OCI-LY7 (cell line): Measurements from ENCODE around the gene TOMM20.

ENCODE experiments used
- EZH2phosphoT487 ChIP-seq: fragments of 200-600 bp; sonication (generic); IDR thresholded peaks from 2 replicates; pipeline ENCODE4 v1.6.1; 2018; ENCODE audit warnings: low read depth, borderline replicate concordance, mild to moderate bottlenecking, mixed run types, antibody characterized with exemption, low read length, moderate library complexity, mixed read lengths
- TF ChIP-seq, protein P1 (sequence below): fragments of 200-600 bp; sonication (generic); conservative IDR thresholded peaks from 2 replicates; pipeline ENCODE4 v1.5.1; 2014; ENCODE audit warnings: mild to moderate bottlenecking, antibody characterized with exemption, low read length, moderate library complexity, mixed read lengths

DNA sequence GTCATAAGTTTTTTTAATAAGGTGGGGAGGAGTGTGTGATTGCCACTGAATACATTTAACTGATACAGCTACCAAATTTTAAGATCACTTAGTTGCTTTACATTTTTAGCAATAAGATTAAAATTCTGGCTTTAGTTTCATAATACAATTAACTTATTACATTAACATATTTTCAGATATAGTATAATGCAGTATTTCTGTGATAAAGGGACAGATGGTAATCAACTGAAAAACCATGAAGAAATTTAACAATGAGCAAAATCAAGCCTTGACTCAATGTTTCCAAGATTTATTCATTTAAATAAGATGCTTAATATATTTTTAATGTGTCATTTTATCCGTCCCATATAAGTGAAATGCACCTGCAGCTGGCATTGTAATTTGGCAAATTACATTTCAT lies 4.0 kb downstream of the TOMM20 start:
- TF ChIP-seq, protein P1, sequence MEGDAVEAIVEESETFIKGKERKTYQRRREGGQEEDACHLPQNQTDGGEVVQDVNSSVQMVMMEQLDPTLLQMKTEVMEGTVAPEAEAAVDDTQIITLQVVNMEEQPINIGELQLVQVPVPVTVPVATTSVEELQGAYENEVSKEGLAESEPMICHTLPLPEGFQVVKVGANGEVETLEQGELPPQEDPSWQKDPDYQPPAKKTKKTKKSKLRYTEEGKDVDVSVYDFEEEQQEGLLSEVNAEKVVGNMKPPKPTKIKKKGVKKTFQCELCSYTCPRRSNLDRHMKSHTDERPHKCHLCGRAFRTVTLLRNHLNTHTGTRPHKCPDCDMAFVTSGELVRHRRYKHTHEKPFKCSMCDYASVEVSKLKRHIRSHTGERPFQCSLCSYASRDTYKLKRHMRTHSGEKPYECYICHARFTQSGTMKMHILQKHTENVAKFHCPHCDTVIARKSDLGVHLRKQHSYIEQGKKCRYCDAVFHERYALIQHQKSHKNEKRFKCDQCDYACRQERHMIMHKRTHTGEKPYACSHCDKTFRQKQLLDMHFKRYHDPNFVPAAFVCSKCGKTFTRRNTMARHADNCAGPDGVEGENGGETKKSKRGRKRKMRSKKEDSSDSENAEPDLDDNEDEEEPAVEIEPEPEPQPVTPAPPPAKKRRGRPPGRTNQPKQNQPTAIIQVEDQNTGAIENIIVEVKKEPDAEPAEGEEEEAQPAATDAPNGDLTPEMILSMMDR: no peak
- no peak for TF ChIP-seq EZH2phosphoT487
